ENCODE data around the gene GMDS.
"Not testable (repeated sequence)": the region's sequence is repeated elsewhere in the genome, so short reads cannot be mapped to it uniquely, and the experiment has no call there.

GMDS gene

GRCh38 chr6:1761477-1761877, 483.9 kb downstream of the GMDS start:
- TF ChIP-seq, protein P1, sequence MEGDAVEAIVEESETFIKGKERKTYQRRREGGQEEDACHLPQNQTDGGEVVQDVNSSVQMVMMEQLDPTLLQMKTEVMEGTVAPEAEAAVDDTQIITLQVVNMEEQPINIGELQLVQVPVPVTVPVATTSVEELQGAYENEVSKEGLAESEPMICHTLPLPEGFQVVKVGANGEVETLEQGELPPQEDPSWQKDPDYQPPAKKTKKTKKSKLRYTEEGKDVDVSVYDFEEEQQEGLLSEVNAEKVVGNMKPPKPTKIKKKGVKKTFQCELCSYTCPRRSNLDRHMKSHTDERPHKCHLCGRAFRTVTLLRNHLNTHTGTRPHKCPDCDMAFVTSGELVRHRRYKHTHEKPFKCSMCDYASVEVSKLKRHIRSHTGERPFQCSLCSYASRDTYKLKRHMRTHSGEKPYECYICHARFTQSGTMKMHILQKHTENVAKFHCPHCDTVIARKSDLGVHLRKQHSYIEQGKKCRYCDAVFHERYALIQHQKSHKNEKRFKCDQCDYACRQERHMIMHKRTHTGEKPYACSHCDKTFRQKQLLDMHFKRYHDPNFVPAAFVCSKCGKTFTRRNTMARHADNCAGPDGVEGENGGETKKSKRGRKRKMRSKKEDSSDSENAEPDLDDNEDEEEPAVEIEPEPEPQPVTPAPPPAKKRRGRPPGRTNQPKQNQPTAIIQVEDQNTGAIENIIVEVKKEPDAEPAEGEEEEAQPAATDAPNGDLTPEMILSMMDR (IDR thresholded peaks at IDR 0.05; ENCODE audit: borderline replicate concordance, insufficient read depth, low read depth, low read length) = no peak
- H3K4me3 ChIP-seq (ENCODE audit: low read depth, low read length) = no peak overlapping the region

GRCh38 chr6:1760876-1761275, 484.5 kb downstream of the GMDS start:
- TF ChIP-seq, protein P1 (IDR thresholded peaks at IDR 0.05; ENCODE audit: borderline replicate concordance, insufficient read depth, low read depth, low read length) = no peak
- no peak overlapping the region for H3K4me3 ChIP-seq (ENCODE audit: low read depth, low read length)

DNA sequence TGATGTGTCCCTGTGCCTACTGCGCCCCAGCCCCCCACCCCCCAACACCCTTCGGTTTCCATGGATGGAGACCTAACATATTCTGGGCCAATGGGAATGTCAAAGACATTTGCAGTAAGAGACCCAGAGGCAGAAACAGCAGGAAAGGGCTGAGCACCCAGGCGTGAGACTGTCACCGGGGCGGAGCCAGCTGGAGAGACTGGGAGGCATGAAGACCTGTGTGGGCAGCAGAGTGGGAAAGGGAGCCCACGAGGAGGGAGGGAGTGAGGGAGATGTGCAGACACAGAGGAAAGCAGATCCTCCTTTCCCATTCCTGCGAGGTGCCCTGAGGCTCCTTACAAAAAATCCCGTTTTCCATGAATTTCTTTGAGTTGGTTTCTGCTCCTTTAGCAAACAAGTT, 485.5 kb downstream of the GMDS start:
- H3K4me3 ChIP-seq (ENCODE audit: low read depth, low read length) = no peak overlapping the region
- TF ChIP-seq, protein P1 (IDR thresholded peaks at IDR 0.05; ENCODE audit: borderline replicate concordance, insufficient read depth, low read depth, low read length) = no peak

DNA sequence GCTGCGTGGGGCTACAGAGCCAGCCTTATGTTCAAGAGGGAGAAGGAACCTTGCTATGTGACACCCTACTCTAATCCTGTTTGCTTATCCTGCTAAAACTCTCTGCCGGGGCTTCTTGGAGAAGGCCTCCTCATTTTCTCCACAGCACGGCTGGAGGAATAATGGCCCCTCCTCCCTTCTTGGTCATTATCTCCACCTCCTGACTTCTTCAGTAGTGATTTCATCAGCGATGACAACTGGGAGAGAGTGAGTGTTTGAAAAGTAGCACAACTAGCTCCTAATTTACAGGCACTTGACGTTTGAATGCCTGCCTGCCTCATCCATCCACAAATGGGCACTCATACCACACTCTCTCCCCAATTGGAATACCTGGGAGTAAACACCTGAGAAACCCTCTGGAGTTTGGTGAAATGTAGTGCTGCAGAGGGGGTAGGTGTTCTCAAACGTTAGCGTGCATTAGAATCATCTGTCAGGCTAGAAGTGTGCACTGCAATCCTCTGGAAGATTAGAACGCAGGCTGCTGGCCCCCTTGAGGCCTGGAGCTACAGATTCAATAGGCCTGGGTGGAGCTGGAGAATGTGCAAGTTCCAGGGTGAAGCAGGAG, 487.2 kb downstream of the GMDS start:
- no peak overlapping the region for H3K4me3 ChIP-seq (ENCODE audit: low read depth, low read length)
- TF ChIP-seq, protein P1 (IDR thresholded peaks at IDR 0.05; ENCODE audit: borderline replicate concordance, insufficient read depth, low read depth, low read length) = no peak

- TF ChIP-seq, protein P1 (IDR thresholded peaks at IDR 0.05; ENCODE audit: borderline replicate concordance, insufficient read depth, low read depth, low read length) = no peak
- H3K4me3 ChIP-seq (ENCODE audit: low read depth, low read length) = no peak overlapping the region
These were observed 488.3 kb downstream of the GMDS start for GRCh38 chr6:1757131-1757530.

DNA sequence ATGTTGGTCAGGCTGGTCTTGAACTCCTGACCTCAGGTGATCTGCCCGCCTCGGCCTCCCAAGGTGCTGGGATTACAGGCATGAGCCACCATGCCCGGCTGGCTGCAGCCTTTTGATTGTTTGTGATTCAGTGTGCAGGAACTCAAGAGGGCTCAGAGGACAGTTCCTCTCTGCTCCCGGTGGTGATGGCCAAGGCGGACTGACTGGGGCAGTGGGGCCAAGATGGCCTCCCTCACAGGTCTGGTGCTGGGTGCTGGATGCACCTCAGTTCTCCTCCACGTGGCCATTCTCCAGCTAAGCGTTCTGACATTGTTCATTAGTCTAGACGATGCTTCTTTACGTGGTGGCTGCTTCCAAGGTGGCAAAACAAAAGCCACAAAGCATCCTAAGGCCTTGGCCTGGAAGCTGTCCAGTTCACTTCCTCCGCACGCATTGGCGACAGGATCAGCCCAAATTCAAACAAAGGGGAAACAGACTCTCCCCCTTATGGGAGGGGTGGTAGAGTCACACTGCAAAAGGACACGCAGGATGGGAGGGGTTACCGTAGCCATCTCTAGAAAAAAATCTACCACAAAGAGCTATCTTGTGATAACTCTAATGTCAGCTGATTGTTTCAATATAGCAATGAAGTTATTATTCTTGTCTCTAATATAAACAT, 488.8 kb downstream of the GMDS start:
- no peak overlapping the region for H3K4me3 ChIP-seq (ENCODE audit: low read depth, low read length)
- TF ChIP-seq, protein P1 (IDR thresholded peaks at IDR 0.05; ENCODE audit: borderline replicate concordance, insufficient read depth, low read depth, low read length) = no peak

- not testable (repeated sequence) for H3K4me3 ChIP-seq (ENCODE audit: low read depth, low read length)
These were observed 494.3 kb downstream of the GMDS start for GRCh38 chr6:1751063-1751462.
